Bronchial smooth muscle cell (primary cell): ENCODE results near the gene HMGB1. TPM values are rescaled to one million over a fixed set of nuclear protein-coding genes. Genes with fewer than 3 reads are reported as not detected.

Source experiments
- total RNA-seq: library from RNA; depleted of rRNA; stranded (reverse); fragments of >200 nt; gene quantifications from 2 replicates; pipeline ENCODE4 v1.2.1, GENCODE V29; 2014

The HMGB1 gene
- 124 and 144 TPM in 2 replicates for total RNA-seq

GRCh38 chr13:30465593-30466357 lies at the start of gene HMGB1:
TSS of gene HMGB1 (minus strand) at chr13:30465936. CDS start at chr13:30463680, 2,256 bp downstream.

DNA sequence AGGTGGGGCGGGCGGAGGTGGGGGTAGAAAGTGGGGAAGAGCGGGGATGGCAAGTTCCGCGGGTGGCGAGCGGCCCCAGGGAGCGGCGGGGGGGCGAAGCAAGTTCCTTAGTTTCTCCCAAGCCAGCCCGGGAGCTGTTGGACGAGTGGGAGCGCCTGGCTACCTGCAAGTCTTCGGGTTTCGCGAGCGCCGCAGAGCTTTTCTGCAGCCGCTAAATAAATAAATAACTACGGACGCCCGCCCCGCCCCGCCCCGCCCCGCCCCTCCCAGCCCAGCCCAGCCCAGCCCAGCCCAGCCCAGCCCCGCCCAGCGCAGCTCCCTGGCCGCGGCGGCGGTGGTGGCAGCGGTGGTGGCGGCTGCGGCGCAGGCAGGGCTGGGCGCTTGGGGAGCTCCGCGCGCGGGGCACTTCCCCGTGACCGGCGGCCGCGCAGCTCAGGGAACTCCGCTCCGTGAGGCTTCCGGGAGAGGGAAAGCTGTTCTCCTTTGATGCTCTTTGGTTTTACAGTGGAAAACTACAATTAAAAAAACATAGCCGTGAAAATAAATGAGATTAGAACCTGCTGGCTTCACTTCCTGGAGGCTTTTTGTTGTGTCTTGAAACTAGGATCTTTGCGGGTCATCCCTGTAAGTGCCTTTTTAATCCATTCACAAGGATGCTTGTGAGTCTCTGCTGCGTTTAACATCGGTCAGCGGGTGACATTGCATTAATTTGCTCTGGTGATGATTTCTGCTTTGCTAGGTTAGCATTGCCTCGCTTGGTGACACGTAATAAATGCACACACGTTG lies 43.5 kb downstream of the HMGB1 start, which contains the start of gene UBE2L5:
Gene UBE2L5 (plus strand): TSS at position 440 of the 786 bp plus-strand sequence. CDS start 5,498 bp downstream, outside the sequence.

Other genes starting within 250 kb of the HMGB1 start
- gene KATNAL1, start 158.4 kb downstream of the HMGB1 start, total RNA-seq = 19.1 and 28.6 TPM in 2 replicates
- not detected in 2 replicates for gene UBE2L5, start 43.4 kb downstream of the HMGB1 start, total RNA-seq
- 8.5 and 8.7 TPM in 2 replicates for gene USPL1, start 152.0 kb upstream of the HMGB1 start, total RNA-seq